ENCODE data around the gene SPCS3. TPM values are rescaled to one million over a fixed set of nuclear protein-coding genes. Genes with fewer than 3 reads are reported as not detected.

Gene SPCS3
- total and polyA plus RNA-seq, 2 of the 13 experiments (the other 11 are each of a cell fraction or from before 2014, with no cell fraction given): 26.3 to 57.0 TPM

DNA sequence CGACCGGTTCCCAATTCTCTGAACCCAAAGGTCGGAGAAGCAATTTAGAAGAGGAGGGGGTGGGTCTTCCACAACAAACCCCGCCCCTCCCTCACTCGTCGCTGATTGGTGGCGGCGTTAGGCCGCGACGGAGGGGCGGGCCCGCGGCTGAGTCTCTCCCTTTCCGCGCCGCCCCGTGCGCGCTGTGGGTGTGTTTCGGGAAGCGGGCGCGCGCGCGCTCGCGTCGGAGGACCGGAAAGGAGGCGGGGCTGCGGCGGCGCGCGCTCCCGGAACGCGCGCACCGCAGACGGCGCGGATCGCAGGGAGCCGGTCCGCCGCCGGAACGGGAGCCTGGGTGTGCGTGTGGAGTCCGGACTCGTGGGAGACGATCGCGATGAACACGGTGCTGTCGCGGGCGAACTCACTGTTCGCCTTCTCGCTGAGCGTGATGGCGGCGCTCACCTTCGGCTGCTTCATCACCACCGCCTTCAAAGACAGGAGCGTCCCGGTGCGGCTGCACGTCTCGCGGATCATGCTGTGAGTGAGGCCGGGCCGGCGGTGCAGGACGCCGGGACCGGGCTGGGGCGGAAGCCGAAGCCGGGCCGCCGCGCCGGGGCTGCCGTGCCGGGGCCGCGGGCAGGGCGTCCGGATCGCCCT lies at the start of gene SPCS3 (continued):
- TF ChIP-seq AGO1 (IDR thresholded peaks at IDR 0.05; ENCODE audit: low read depth, low read length, poor library complexity, severe bottlenecking) (peak; percentile 61), ZNF317 (CRISPR knock-in tag; IDR thresholded peaks at IDR 0.05) (no peak), POLR2AphosphoS2 (IDR thresholded peaks at IDR 0.05; ENCODE audit: low read depth, low read length) (no peak), NONO (IDR thresholded peaks at IDR 0.05) (no peak), NONO (CRISPR knock-in tag; conservative IDR thresholded peaks at IDR 0.05) (peak; percentile 41), FOXP1 (IDR thresholded peaks at IDR 0.05) (no peak), FOXP1 (CRISPR knock-in tag; IDR thresholded peaks at IDR 0.05) (no peak), GATAD2A (CRISPR knock-in tag; IDR thresholded peaks at IDR 0.05) (no peak), ZNF572 (CRISPR knock-in tag; IDR thresholded peaks at IDR 0.05) (no peak), PATZ1 (CRISPR knock-in tag; IDR thresholded peaks at IDR 0.05) (no peak; the same call in 1 of the 2 replicates), ATF7-NPFF (CRISPR knock-in tag; IDR thresholded peaks at IDR 0.05; ENCODE audit: low read depth) (0 out of 2 replicates have a peak, but pooled peaks have one; percentile 32), NBN (conservative IDR thresholded peaks at IDR 0.05) (no peak), PAF1 (CRISPR knock-in tag; IDR thresholded peaks at IDR 0.05) (no peak), MNT (IDR thresholded peaks at IDR 0.05) (peak; percentile 22; the same call in 1 of the 2 replicates), CCDC6 (CRISPR knock-in tag; IDR thresholded peaks at IDR 0.05) (0 out of 2 replicates have a peak, but pooled peaks have one; percentile 49)
- TF ChIP-seq, protein P1, sequence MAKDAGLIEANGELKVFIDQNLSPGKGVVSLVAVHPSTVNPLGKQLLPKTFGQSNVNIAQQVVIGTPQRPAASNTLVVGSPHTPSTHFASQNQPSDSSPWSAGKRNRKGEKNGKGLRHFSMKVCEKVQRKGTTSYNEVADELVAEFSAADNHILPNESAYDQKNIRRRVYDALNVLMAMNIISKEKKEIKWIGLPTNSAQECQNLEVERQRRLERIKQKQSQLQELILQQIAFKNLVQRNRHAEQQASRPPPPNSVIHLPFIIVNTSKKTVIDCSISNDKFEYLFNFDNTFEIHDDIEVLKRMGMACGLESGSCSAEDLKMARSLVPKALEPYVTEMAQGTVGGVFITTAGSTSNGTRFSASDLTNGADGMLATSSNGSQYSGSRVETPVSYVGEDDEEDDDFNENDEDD (CRISPR knock-in tag; IDR thresholded peaks at IDR 0.05; ENCODE audit: borderline replicate concordance): peak; percentile 46; the same call in 1 of the 2 replicates
- TF ChIP-seq, protein P2, sequence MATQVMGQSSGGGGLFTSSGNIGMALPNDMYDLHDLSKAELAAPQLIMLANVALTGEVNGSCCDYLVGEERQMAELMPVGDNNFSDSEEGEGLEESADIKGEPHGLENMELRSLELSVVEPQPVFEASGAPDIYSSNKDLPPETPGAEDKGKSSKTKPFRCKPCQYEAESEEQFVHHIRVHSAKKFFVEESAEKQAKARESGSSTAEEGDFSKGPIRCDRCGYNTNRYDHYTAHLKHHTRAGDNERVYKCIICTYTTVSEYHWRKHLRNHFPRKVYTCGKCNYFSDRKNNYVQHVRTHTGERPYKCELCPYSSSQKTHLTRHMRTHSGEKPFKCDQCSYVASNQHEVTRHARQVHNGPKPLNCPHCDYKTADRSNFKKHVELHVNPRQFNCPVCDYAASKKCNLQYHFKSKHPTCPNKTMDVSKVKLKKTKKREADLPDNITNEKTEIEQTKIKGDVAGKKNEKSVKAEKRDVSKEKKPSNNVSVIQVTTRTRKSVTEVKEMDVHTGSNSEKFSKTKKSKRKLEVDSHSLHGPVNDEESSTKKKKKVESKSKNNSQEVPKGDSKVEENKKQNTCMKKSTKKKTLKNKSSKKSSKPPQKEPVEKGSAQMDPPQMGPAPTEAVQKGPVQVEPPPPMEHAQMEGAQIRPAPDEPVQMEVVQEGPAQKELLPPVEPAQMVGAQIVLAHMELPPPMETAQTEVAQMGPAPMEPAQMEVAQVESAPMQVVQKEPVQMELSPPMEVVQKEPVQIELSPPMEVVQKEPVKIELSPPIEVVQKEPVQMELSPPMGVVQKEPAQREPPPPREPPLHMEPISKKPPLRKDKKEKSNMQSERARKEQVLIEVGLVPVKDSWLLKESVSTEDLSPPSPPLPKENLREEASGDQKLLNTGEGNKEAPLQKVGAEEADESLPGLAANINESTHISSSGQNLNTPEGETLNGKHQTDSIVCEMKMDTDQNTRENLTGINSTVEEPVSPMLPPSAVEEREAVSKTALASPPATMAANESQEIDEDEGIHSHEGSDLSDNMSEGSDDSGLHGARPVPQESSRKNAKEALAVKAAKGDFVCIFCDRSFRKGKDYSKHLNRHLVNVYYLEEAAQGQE (IDR thresholded peaks at IDR 0.05; ENCODE audit: borderline replicate concordance in 1 of 2, low read depth in 1 of 2, low read length in 2 of 2): 0 out of 4 replicates have a peak, but pooled peaks of 1 of the 2 experiments have one; percentile 23

All from HepG2 (cell line).